HG02870 (cell line): ENCODE measurements around the gene C6orf136.

ENCODE experiments used
- ATAC-seq: cut with Tn5 transposase; IDR thresholded peaks from one replicate; pipeline ENCODE4 v1.9.1; 2021; ENCODE audit warnings: mild to moderate bottlenecking, moderate library complexity; ENCODE audit not compliant: unreplicated experiment

C6orf136 gene

GRCh38 chr6:30685157-30686008 lies 38.5 kb downstream of the C6orf136 start:
- no peak for ATAC-seq

GRCh38 chr6:30686009-30686907 lies 39.3 kb downstream of the C6orf136 start, which contains the start of gene PPP1R18:
PPP1R18 (minus strand) TSS chr6:30686645; CDS start chr6:30686018, 627 bp downstream.
- ATAC-seq = no peak

- ATAC-seq = peak; percentile 39
These were observed 40.1 kb downstream of the C6orf136 start for GRCh38 chr6:30686908-30687658.

GRCh38 chr6:30687659-30688431 lies 40.9 kb downstream of the C6orf136 start:
- no peak for ATAC-seq

GRCh38 chr6:30688569-30688968 lies 41.6 kb downstream of the C6orf136 start:
- ATAC-seq = no peak

GRCh38 chr6:30689022-30689865 lies 42.3 kb downstream of the C6orf136 start:
- no peak for ATAC-seq

- ATAC-seq = no peak
These were observed 43.1 kb downstream of the C6orf136 start for GRCh38 chr6:30689985-30690384.

- peak; percentile 32 for ATAC-seq
These were observed 43.7 kb downstream of the C6orf136 start, which contains the start of gene NRM for GRCh38 chr6:30690403-30691207. NRM (minus strand) TSS chr6:30690984; CDS start chr6:30690974, 10 bp downstream.

GRCh38 chr6:30691208-30691847 lies 44.4 kb downstream of the C6orf136 start:
- ATAC-seq = no peak

- no peak for ATAC-seq
These were observed 49.5 kb downstream of the C6orf136 start for GRCh38 chr6:30696432-30696831.

- no peak for ATAC-seq
These were observed 53.4 kb downstream of the C6orf136 start for GRCh38 chr6:30700340-30700739.
